Right cardiac atrium (tissue), 5 donors: ENCODE measurements around the gene MPHOSPH10. TPM values are rescaled to one million over a fixed set of nuclear protein-coding genes. Genes with fewer than 3 reads are reported as not detected.
"Not testable (repeated sequence)": the region's sequence is repeated elsewhere in the genome, so short reads cannot be mapped to it uniquely, and the experiment has no call there.

Source experiments
- ATAC-seq, 2 donors: fragments of 200-7000 bp; cut with Tn5 transposase; one replicate each; pipeline versions ENCODE4 v1.8.0 to v1.9.1; 2020; ENCODE audit warnings: moderate library complexity in 2 of 2, mild to moderate bottlenecking in 1 of 2
- DNase-seq, 3 donors: peaks; one replicate each; pipeline ENCODE4 v3.0.0-alpha.2; 2020
- H3K27ac ChIP-seq: one replicate; pipeline ENCODE4 v1.5.1; 2013; ENCODE audit warnings: mild to moderate bottlenecking, low read length, control low read depth, moderate library complexity
- H3K27me3 ChIP-seq: one replicate; pipeline ENCODE4 v1.6.1; 2013; ENCODE audit not compliant: control insufficient read depth, insufficient read depth
- H3K4me1 ChIP-seq: one replicate; pipeline ENCODE4 v1.6.1; 2013; ENCODE audit warnings: low read length; ENCODE audit not compliant: control insufficient read depth, insufficient read depth
- H3K4me3 ChIP-seq: one replicate; pipeline ENCODE4 v1.5.1; 2013; ENCODE audit warnings: low read length, control low read depth
- H3K9me3 ChIP-seq: one replicate; pipeline ENCODE4 v1.6.1; 2013; ENCODE audit warnings: low read length; ENCODE audit not compliant: control insufficient read depth
- WGBS: extraction: QIAGEN DNeasy Blood & Tissue Kit; methylation state at CpG from one replicate; pipeline ENCODE4 v1.1.7; 2013; 5-methylcytosine and 5-hydroxymethylcytosine counted together
- intact Hi-C, 4 donors: fragments of 100-400 bp; cut with DNase I; formaldehyde crosslinking; loops; one replicate each; pipeline versions ENCODE4 v1.11.0 to v1.14.0; 2022 to 2023
- polyA plus RNA-seq: library from polyadenylated mRNA; stranded (reverse); fragments of 200-250 nt; gene quantifications from one replicate; pipeline ENCODE4 v1.2.3, GENCODE V29; 2013
- total RNA-seq, 4 donors: library from RNA; stranded (reverse); fragmentation: NEBNext Ultra II Directional; extraction: Animal tissue kit (Norgen Biotek cat#: 25700); gene quantifications; one replicate each; pipeline ENCODE4 v1.2.1, GENCODE V29; 2021
- donor health status: healthy with polysubstance abuse.
- donor health status: DM: no; HTN: yes; CAD: no.
- donor health status: DM: no; HTN: no; CAD: no.
- donor health status: DM: no; HTN: yes; CAD: no; lungs with severe emphysema.
- donor health status: DM: yes; HTN: yes; CAD: no.

The MPHOSPH10 gene
- total and polyA plus RNA-seq, 5 donors: 19.1 to 23.4 (median 22.1) TPM

DNA sequence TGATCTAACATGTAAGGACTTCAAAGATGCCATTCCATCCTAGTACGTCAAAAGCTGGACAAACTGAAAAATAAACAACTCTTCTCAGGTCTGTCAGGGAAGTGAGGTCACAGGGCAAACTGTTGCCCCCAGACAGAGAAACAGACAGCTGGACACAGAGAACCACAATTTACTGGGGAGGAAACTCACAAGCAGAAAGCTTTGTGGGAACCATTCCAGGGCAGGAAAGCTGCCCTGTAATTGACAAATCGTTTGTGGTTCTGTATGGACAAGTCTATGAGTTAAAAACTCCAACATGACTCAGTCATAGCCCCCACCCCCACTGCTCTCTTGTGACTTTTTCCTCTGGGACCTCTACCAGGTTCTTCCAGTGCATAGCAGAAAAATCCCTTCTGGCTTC lies 28.8 kb upstream of the MPHOSPH10 start:
- Histone ChIP-seq H3K27ac (no peak overlapping the region), H3K4me3 (no peak overlapping the region), H3K9me3 (no peaks in the 10 kb centered on the region), H3K27me3 (no peaks in the 10 kb centered on the region), H3K4me1 (no peaks in the 10 kb centered on the region)
- 43% methylated on average over 2 of the region's 2 CpGs for WGBS
- ATAC-seq: no peak
- intact Hi-C loops: no loop called here
- no peak for DNase-seq

GRCh38 chr2:71102981-71103681 lies 27.3 kb upstream of the MPHOSPH10 start:
- no peaks in the 10 kb centered on the region for H3K9me3 ChIP-seq
- no peak overlapping the region for H3K27ac ChIP-seq
- DNase-seq (no peak), ATAC-seq (no peak)
- intact Hi-C loops: no loop called here
- H3K27me3 ChIP-seq: no peaks in the 10 kb centered on the region
- H3K4me3 ChIP-seq: no peak overlapping the region
- no peaks in the 10 kb centered on the region for H3K4me1 ChIP-seq
- WGBS: 74% methylated on average over 6 of the region's 6 CpGs

DNA sequence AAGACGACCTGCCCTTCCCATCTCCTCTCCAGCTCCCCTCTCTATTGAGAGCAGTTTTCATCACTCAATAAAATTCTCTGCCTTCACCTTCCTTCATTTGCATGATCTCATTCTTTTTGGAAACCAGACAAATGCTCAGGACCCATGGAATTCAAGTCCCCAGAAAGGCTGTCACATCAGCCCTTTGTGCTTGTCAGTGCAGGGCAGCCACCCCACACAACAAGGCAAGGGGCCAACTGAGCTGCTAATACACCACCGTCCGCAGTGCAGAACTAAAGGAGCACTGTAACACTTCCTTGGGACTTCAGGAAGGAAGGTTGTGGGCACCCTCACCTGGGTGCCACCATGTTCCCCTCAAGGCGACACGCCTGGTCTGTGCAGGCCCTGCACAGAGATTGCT lies 26.6 kb upstream of the MPHOSPH10 start:
- WGBS: 83% methylated on average over 5 of the region's 5 CpGs
- ATAC-seq (no peak), DNase-seq (no peak)
- H3K4me3 ChIP-seq: no peak overlapping the region
- intact Hi-C loops: no loop called here
- no peaks in the 10 kb centered on the region for H3K9me3 ChIP-seq
- H3K4me1 ChIP-seq: no peaks in the 10 kb centered on the region
- H3K27ac ChIP-seq: no peak overlapping the region
- no peaks in the 10 kb centered on the region for H3K27me3 ChIP-seq

DNA sequence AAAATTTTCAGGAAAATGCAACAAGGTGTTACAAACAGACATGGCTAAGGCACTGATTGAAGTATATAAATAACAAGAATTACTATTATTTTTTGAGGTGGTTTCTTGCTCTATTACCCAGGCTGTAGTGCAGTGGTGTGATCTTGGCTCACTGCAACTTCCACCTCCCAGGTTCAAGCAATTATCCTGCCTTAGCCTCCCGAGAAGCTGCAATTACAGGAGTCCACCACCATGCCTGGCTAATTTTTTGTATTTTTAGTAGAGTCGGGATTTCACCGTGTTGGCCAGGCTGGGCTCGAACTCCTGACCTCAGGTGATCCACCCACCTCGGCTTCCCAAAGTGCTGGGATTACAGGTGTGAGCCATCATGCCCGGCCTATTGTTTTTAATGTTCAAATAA lies 24.0 kb upstream of the MPHOSPH10 start:
- ATAC-seq, H3K27ac ChIP-seq, H3K4me1 ChIP-seq, H3K4me3 ChIP-seq, intact Hi-C loops, DNase-seq, H3K9me3 ChIP-seq, H3K27me3 ChIP-seq: not testable (repeated sequence)
- WGBS: 86% methylated on average over 6 of the region's 6 CpGs

DNA sequence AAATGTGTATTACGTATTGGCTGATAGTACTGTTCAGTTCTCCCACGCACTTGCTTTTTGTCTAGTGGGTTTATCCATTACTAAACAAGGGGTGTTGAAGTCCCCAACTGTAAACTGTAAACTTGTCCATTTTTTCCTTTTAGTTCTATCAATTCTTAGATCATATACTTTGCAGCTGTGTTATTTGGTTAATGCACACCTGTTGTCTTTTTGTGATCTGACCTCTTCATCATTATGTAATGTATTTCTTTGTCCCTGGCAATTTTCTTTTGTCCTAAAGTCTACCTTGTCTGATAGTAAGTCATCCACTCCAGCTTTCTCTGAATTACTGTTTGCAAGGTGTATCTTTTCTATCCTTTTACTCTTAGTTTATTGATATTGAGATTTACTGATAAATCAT lies 22.3 kb upstream of the MPHOSPH10 start:
- intact Hi-C loops: no loop called here
- H3K4me1 ChIP-seq: no peaks in the 10 kb centered on the region
- no peak overlapping the region for H3K27ac ChIP-seq
- no peaks in the 10 kb centered on the region for H3K27me3 ChIP-seq
- H3K9me3 ChIP-seq: no peaks in the 10 kb centered on the region
- DNase-seq (no peak), ATAC-seq (no peak)
- 89% methylated on average over 2 of the region's 2 CpGs for WGBS
- no peak overlapping the region for H3K4me3 ChIP-seq

DNA sequence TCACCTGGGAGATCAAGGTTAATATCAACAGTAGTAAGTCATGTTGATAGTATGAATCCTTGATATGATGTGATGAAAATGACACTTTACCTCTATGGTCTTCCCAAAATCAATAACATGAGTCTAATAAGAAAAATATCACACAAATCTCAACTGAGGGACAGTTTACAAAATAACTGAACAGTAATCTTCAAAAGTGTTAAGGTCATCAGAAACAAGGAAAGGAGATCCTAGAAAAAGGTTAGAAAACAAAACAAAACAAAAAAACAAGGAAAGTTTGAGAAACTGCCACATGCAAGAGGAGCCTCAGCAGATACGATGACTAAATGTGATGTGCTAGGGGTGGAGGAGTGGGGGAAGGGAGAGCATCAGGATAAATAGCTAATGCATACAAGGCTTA lies 16.6 kb upstream of the MPHOSPH10 start:
- ATAC-seq (no peak), DNase-seq (no peak)
- Histone ChIP-seq H3K27ac (no peak overlapping the region), H3K9me3 (no peaks in the 10 kb centered on the region), H3K4me1 (no peaks in the 10 kb centered on the region), H3K27me3 (no peaks in the 10 kb centered on the region), H3K4me3 (no peak overlapping the region)
- 84% methylated on average over 1 of the region's 1 CpG for WGBS
- intact Hi-C loops: no loop called here

- no peak overlapping the region for H3K4me3 ChIP-seq
- DNase-seq: no peak
Observed at GRCh38 chr2:71117063-71117462, 13.4 kb upstream of the MPHOSPH10 start.

GRCh38 chr2:71120195-71120594 lies 10.2 kb upstream of the MPHOSPH10 start:
- H3K27ac ChIP-seq: no peak overlapping the region
- no peak for ATAC-seq
- 87% methylated on average over 6 of the region's 6 CpGs for WGBS
- no peaks in the 10 kb centered on the region for H3K9me3 ChIP-seq
- H3K4me1 ChIP-seq: no peaks in the 10 kb centered on the region
- no peak overlapping the region for H3K4me3 ChIP-seq
- no peaks in the 10 kb centered on the region for H3K27me3 ChIP-seq
- intact Hi-C loops: no loop called here
- no peak for DNase-seq

More at GRCh38 chr2:71117063-71117462, 13.4 kb upstream of the MPHOSPH10 start:
- Histone ChIP-seq H3K27ac (no peak overlapping the region), H3K4me1 (no peaks in the 10 kb centered on the region), H3K9me3 (no peaks in the 10 kb centered on the region), H3K27me3 (no peaks in the 10 kb centered on the region)
- intact Hi-C loops: no loop called here
- ATAC-seq: no peak

DNA sequence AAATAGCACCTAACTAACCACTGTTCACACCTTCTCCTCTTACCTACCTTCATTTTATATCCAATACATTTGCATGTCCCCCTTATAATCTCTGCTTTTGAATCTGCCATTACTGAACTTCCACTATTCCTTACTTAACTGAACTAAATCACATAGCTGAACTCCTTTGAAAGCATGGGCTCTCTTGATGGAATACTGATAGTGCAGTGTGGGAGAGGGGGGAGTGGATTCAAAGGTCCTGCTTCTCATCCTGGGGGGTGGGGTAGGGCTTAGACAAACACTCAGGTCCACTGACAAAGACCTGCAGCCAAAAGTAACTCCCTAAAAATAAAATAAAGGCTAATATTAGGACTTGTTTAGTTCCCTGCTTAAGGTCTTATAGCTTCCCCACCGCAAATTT lies 9.0 kb upstream of the MPHOSPH10 start:
- Histone ChIP-seq H3K27ac (no peak overlapping the region), H3K9me3 (no peaks in the 10 kb centered on the region), H3K4me3 (no peak overlapping the region), H3K4me1 (no peaks in the 10 kb centered on the region), H3K27me3 (no peaks in the 10 kb centered on the region)
- DNase-seq (no peak), ATAC-seq (no peak)
- intact Hi-C loops: no loop called here
- WGBS: 91% methylated on average over 1 of the region's 1 CpG

GRCh38 chr2:71122387-71123298 lies 7.8 kb upstream of the MPHOSPH10 start:
- Histone ChIP-seq H3K9me3 (no peaks in the 10 kb centered on the region), H3K27ac (no peak overlapping the region), H3K4me1 (peaks cover under 1% of the 10 kb centered on the region), H3K27me3 (no peaks in the 10 kb centered on the region), H3K4me3 (no peak overlapping the region)
- WGBS: 89% methylated on average over 7 of the region's 7 CpGs
- no peak for DNase-seq
- no peak for ATAC-seq
- intact Hi-C loops: no loop called here

GRCh38 chr2:71125506-71126294 lies 4.7 kb upstream of the MPHOSPH10 start:
- intact Hi-C loops: no loop called here
- Histone ChIP-seq H3K9me3 (no peaks in the 10 kb centered on the region), H3K27ac (no peak overlapping the region), H3K4me3 (no peak overlapping the region), H3K4me1 (peaks cover 1% of the 10 kb centered on the region), H3K27me3 (no peaks in the 10 kb centered on the region)
- DNase-seq (no peak), ATAC-seq (no peak)
- 93% methylated on average over 7 of the region's 7 CpGs for WGBS
